Aorta (tissue), 5 donors: ENCODE results near the gene CRACR2A. TPM values are rescaled to one million over a fixed set of nuclear protein-coding genes. Genes with fewer than 3 reads are reported as not detected.

Experiments
- ATAC-seq: fragments of 200-7000 bp; cut with Tn5 transposase; one replicate; pipeline ENCODE4 v1.9.1; 2022; ENCODE audit warnings: moderate library complexity; ENCODE audit not compliant: low FRiP score
- DNase-seq, 2 donors: peaks; one replicate each; pipeline ENCODE4 v3.0.0-alpha.2; 2020
- H3K27ac ChIP-seq, 2 donors: one replicate each; pipeline ENCODE4 v1.5.1; 2013; ENCODE audit warnings: low read length in 2 of 2, mild to moderate bottlenecking in 2 of 2, moderate library complexity in 2 of 2, control low read depth in 1 of 2, inconsistent platforms in 1 of 2, low read depth in 1 of 2
- H3K27me3 ChIP-seq, 2 donors: one replicate each; pipeline ENCODE4 v1.6.1; 2013; ENCODE audit warnings: control low read depth in 1 of 2, low read length in 1 of 2, mild to moderate bottlenecking in 1 of 2, moderate library complexity in 1 of 2; ENCODE audit not compliant: insufficient read depth in 2 of 2, control insufficient read depth in 1 of 2
- H3K36me3 ChIP-seq, 2 donors: one replicate each; pipeline ENCODE4 v1.6.1; 2013; ENCODE audit warnings: control low read depth in 1 of 2, low read length in 1 of 2, mild to moderate bottlenecking in 1 of 2; ENCODE audit not compliant: insufficient read depth in 2 of 2, control insufficient read depth in 1 of 2
- H3K4me1 ChIP-seq, 2 donors: one replicate each; pipeline ENCODE4 v1.6.1; 2013; ENCODE audit warnings: low read length in 2 of 2, control low read depth in 1 of 2, mild to moderate bottlenecking in 1 of 2, moderate library complexity in 1 of 2; ENCODE audit not compliant: insufficient read depth in 2 of 2, control insufficient read depth in 1 of 2
- H3K4me3 ChIP-seq, 2 donors: one replicate each; pipeline ENCODE4 v1.5.1; 2013; ENCODE audit warnings: low read length in 2 of 2, control low read depth in 1 of 2, mild to moderate bottlenecking in 1 of 2
- H3K9me3 ChIP-seq: one replicate; pipeline ENCODE4 v1.6.1; 2013; ENCODE audit warnings: mild to moderate bottlenecking, low read length; ENCODE audit not compliant: control insufficient read depth
- WGBS, 2 donors: extraction: QIAGEN DNeasy Blood & Tissue Kit; methylation state at CpG; one replicate each; pipeline ENCODE4 v1.1.7; 2013; 5-methylcytosine and 5-hydroxymethylcytosine counted together
- intact Hi-C, 2 donors: fragments of 100-400 bp; cut with DNase I; formaldehyde crosslinking; loops; one replicate each; pipeline versions ENCODE4 v1.14.2 to v1.15.0; 2022
- polyA plus RNA-seq, 2 donors: library from polyadenylated mRNA; stranded (reverse); fragments of 200-250 nt; gene quantifications; one replicate each; pipeline ENCODE4 v1.2.3, GENCODE V29; 2013
- total RNA-seq, 2 donors: library from RNA; stranded (reverse); fragmentation: NEBNext Ultra II Directional; extraction: Animal tissue kit (Norgen Biotek cat#: 25700); gene quantifications; one replicate each; pipeline ENCODE4 v1.2.1, GENCODE V29; 2021
- donor health status: healthy with polysubstance abuse.
- donor health status: Bipolar disorder and iron deficiency.
- donor health status: DM: no; HTN: no; CAD: no.
- donor health status: DM: no; HTN: no; CAD: no.
- donor health status: DM: yes; HTN: yes; CAD: no.

Gene CRACR2A
- total and polyA plus RNA-seq, 4 donors: 0.49 to 6.9 (median 4.2) TPM

DNA sequence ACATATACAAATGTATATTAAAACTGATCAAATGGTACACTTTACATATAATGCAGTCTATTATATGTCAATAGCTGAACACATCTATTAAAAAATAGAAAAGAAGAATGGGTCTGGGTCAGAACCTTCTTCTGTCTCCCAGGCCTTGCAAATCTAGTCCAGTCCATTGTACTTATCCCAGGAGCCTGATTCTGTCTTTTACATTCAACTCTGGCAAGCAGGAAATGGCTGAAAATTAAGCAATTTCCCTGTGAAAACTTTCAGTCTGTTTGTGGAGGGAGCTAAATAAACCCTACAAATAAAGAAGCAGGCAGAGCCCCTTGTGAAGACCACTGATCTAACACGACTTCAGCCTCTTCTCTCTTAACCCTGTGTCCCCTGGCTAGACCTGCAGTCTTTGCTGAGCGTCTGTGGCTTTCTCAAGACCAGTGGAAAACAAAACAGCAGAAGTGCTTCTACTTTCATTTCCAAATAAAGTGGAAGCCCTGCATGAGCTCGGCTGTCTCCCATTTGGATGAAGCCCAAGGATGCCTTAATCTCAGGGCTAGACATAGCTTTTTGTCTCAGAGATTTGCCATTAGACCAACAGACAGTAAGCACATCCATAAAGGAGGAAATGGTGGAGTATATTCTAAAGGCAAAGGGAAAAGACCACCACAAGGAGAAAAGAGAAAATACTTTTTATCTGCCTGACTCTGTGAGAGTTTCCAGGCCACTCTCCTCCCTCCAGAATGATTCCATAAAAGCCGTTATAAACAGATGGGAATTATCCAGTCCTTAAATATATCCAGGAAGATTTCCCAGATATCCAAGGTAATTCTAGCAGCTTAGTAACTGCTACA, 48.2 kb downstream of the CRACR2A start:
- H3K4me3 ChIP-seq: no peak overlapping the region
- DNase-seq (no peak), ATAC-seq (no peak)
- no peaks in the 10 kb centered on the region for H3K27me3 ChIP-seq
- H3K27ac ChIP-seq: no peak overlapping the region
- intact Hi-C loops: no loop called here
- H3K4me1 ChIP-seq: no peaks in the 10 kb centered on the region
- no peaks in the 10 kb centered on the region for H3K9me3 ChIP-seq
- no peaks in the 10 kb centered on the region for H3K36me3 ChIP-seq
- WGBS, 2 donors: 18 to 25% methylated on average over 4 of the region's 4 CpGs

DNA sequence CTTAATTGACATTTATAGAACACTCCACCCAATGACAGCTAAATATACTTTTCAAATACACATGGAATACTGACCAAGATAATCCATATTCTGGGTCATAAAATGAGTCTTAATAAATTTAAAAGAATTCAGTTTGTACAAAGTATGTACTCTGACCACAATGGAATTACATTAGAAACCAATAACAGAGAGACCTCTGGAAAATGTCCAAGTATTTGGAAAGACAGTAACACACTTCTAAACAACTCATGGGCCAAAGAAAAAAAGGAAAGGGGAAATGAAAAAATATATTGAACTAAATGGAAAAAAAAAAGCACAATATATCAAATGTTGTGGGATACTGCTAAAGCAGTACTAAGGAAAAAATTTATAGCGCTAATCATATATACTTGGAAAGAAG, 52.0 kb downstream of the CRACR2A start:
- Histone ChIP-seq H3K27me3 (no peaks in the 10 kb centered on the region), H3K4me1 (no peaks in the 10 kb centered on the region), H3K9me3 (no peaks in the 10 kb centered on the region), H3K36me3 (no peaks in the 10 kb centered on the region), H3K4me3 (no peak overlapping the region), H3K27ac (no peak overlapping the region)
- DNase-seq: no peak
- ATAC-seq: no peak
- intact Hi-C loops: no loop called here
- 94 to 98% methylated on average over 1 of the region's 1 CpG for WGBS, 2 donors

DNA sequence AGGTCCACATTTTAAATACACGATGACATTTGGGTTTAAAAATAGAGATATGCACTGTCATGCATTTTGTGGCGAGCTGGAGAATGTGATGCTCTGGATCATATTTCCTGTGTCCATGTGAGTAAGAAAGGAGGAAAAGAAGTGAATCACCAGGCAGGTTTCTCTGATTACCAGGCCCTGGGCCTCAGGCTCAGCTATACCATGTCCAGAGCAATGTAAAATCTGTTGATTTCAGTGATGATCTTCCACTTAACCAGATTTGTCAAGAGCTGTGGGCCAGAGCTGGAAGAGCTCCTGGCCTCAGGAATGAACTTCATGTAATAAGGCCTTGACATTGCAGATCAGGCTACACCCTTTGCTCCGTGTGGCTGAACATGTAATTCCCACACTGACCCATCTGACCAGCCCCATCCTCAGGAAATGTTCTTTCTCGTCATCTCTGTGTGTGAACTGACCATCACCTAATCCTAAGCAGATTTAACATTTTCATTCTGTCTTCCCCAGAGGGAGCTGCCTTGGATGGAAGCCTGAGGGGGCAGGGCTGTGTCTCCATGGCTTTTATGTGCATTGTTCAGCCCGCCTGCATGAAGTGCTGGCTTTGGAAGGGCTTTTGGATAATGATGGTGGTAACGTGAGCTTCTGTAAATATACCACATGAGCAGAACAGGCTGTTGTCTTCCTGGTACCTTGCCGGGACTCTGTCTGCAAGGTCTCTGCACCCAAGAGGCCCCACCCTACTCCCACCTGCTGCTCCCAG, 54.5 kb downstream of the CRACR2A start:
- WGBS, 2 donors: 44 to 58% methylated on average over 7 of the region's 7 CpGs
- Histone ChIP-seq H3K9me3 (no peaks in the 10 kb centered on the region), H3K27me3 (no peaks in the 10 kb centered on the region), H3K4me3 (no peak overlapping the region), H3K36me3 (no peaks in the 10 kb centered on the region), H3K4me1 (no peaks in the 10 kb centered on the region), H3K27ac (no peak overlapping the region)
- intact Hi-C loops: no loop called here
- ATAC-seq (no peak), DNase-seq (no peak)

DNA sequence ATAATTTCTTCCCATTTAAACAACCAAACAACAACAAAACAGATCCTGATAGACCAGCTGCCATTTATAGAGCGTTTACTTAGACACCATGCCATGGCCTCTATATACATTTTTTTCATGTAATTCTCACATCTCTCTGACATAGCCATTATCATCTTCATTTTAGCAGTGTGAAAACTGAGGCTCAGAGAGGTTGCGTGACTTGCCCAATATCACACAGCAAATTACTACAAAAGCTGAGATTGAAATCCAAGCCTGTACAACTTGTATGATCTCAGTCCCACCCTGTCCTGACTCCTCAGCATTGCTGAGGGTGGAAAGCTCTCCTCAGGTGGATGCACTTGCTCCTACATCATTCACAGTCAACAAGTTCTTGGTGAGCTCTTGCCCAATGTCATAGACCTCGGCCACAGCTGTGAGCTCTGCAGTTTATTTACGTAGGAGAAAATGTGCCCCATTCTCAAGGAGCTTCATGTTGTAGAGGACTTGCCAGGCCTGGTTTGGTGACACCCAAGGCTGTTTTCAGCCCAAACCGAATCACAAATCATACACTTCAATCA, 55.5 kb downstream of the CRACR2A start:
- no peak overlapping the region for H3K27ac ChIP-seq
- intact Hi-C loops: no loop called here
- no peaks in the 10 kb centered on the region for H3K36me3 ChIP-seq
- no peaks in the 10 kb centered on the region for H3K27me3 ChIP-seq
- WGBS, 2 donors: 90 to 94% methylated on average over 5 of the region's 5 CpGs
- H3K4me1 ChIP-seq: no peaks in the 10 kb centered on the region
- ATAC-seq (no peak), DNase-seq (no peak)
- no peak overlapping the region for H3K4me3 ChIP-seq
- peaks cover 1% of the 10 kb centered on the region for H3K9me3 ChIP-seq

GRCh38 chr12:3694673-3695072, 58.2 kb downstream of the CRACR2A start:
- intact Hi-C loops: no loop called here

DNA sequence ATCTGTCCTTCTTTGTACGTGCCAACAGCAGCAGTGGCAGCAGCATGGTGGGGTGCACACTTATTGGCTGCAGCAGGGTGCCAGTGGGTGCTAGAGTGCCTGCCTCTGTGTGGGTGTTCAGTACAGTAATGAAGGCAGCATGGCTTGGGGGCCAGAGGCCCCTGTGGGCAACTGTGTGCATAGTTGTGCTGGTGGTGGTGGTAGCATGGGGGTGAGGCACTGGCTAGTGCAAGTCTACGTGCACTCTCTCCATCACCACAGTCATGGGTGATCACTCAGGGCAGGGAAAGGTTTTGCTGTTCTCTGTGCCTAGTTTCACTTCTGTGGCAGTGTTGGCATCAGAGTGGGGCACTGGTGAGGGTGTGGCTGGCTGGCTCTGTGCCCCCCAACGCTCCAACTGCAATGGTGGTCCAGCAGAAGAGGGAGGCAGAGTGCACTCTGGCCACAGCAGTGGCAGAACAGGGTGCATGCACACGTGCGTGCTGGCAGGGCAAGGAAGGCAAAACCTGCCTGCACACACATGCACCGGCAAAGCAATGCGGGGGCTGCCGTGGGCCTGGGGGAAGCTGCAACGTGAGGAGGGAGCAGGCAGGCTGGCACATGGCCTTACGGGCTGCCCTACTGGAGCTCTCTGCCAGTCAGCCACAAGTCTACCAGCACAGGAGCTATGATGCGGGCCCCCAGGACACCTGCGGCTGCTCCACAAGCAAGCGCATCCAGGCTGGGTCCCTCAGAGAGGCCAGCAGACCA, 60.1 kb downstream of the CRACR2A start:
- intact Hi-C loops: no loop called here
- Histone ChIP-seq H3K9me3 (peaks cover 1% of the 10 kb centered on the region), H3K27ac (no peak overlapping the region), H3K27me3 (peaks cover 0 to 1% of the 10 kb centered on the region in 2 donors), H3K4me3 (no peak overlapping the region), H3K36me3 (no peaks in the 10 kb centered on the region), H3K4me1 (no peaks in the 10 kb centered on the region)
- 86 to 91% methylated on average over 13 of the region's 13 CpGs for WGBS, 2 donors
- DNase-seq (no peak), ATAC-seq (no peak)

More at GRCh38 chr12:3694673-3695072, 58.2 kb downstream of the CRACR2A start:
- Histone ChIP-seq H3K27ac (no peak overlapping the region), H3K36me3 (no peaks in the 10 kb centered on the region), H3K4me1 (no peaks in the 10 kb centered on the region), H3K4me3 (no peak overlapping the region), H3K27me3 (no peaks in the 10 kb centered on the region), H3K9me3 (peaks cover 1% of the 10 kb centered on the region)
- ATAC-seq (no peak), DNase-seq (no peak)
- 72 to 82% methylated on average over 4 of the region's 4 CpGs for WGBS, 2 donors

- no peak overlapping the region for H3K4me3 ChIP-seq
- DNase-seq: no peak
- peaks cover 0 to 1% of the 10 kb centered on the region in 2 donors for H3K27me3 ChIP-seq
- WGBS, 2 donors: 82 to 85% methylated on average over 2 of the region's 2 CpGs
- ATAC-seq: no peak
- no peaks in the 10 kb centered on the region for H3K9me3 ChIP-seq
- intact Hi-C loops: no loop called here
- H3K4me1 ChIP-seq: no peaks in the 10 kb centered on the region
- H3K27ac ChIP-seq: no peak overlapping the region
- H3K36me3 ChIP-seq: no peaks in the 10 kb centered on the region
These were observed 66.4 kb downstream of the CRACR2A start for GRCh38 chr12:3686463-3686862.

- H3K4me1 ChIP-seq: no peaks in the 10 kb centered on the region
- peaks cover 0 to 1% of the 10 kb centered on the region in 2 donors for H3K27me3 ChIP-seq
- H3K4me3 ChIP-seq: no peak overlapping the region
- no peaks in the 10 kb centered on the region for H3K36me3 ChIP-seq
- ATAC-seq: no peak
- no peak for DNase-seq
- intact Hi-C loops: no loop called here
- no peaks in the 10 kb centered on the region for H3K9me3 ChIP-seq
- no peak overlapping the region for H3K27ac ChIP-seq
- WGBS, 2 donors: 41 to 51% methylated on average over 1 of the region's 1 CpG
These were observed 67.1 kb downstream of the CRACR2A start for GRCh38 chr12:3685830-3686229.
